Testis (tissue), 2 donors: Measurements from ENCODE around the gene VAV1.
A peak's percentile ranks its signal among the peaks of the same experiment; 100 is the strongest.

Experiments
- CTCF ChIP-seq, 3 experiments: fragments of 450-650 bp in 2 of 3; fragments of 200-600 bp in 1 of 3; sonication (generic) in 1 of 3; IDR thresholded peaks; one replicate each; pipeline ENCODE4 v1.5.1; 2016 to 2019; ENCODE audit warnings: antibody characterized with exemption in 3 of 3, mild to moderate bottlenecking in 2 of 3, moderate library complexity in 1 of 3
- POLR2A ChIP-seq: fragments of 450-650 bp; IDR thresholded peaks from one replicate; pipeline ENCODE4 v1.6.1; 2017; ENCODE audit warnings: antibody characterized with exemption, mild to moderate bottlenecking, moderate library complexity

GRCh38 chr19:6753178-6754031, 19.1 kb upstream of the VAV1 start:
- no peak for TF ChIP-seq POLR2A
- peak; percentile 21 to 44 (median 36) for TF ChIP-seq CTCF (IDR thresholded peaks at IDR 0.05)
